ENCODE results near the gene AMOTL1. TPM values are rescaled to one million over a fixed set of nuclear protein-coding genes. Genes with fewer than 3 reads are reported as not detected.

AMOTL1 gene
- total and polyA plus RNA-seq, 7 donors: 0.69 to 161 (median 96.3) TPM

GRCh38 chr11:94815705-94816344, 47.7 kb downstream of the AMOTL1 start:
- intact Hi-C loops (cut with DNase I): no loop called here
- no peak for DNase-seq
- H3K36me3 ChIP-seq: peaks cover 0 to 29% (median 2%) of the 10 kb centered on the region in 4 donors
- TF ChIP-seq POLR2A (IDR thresholded peaks at IDR 0.05) (no peak), CTCF (IDR thresholded peaks at IDR 0.05) (no peak), EP300 (IDR thresholded peaks at IDR 0.05) (no peak), POLR2AphosphoS5 (IDR thresholded peaks at IDR 0.05) (no peak)
- H3K4me1 ChIP-seq: peaks cover 0 to 75% (median 50%) of the 10 kb centered on the region in 4 donors
- no peaks in the 10 kb centered on the region for H3K9me3 ChIP-seq
- H3K27ac ChIP-seq: peak overlapping the region in 3 of 4 donors; percentile 21 to 83 (median 80)
- no peaks in the 10 kb centered on the region for H3K27me3 ChIP-seq
- WGBS, 2 donors: 89 to 95% methylated on average over 4 of the region's 4 CpGs
- no peak overlapping the region for H3K4me3 ChIP-seq

GRCh38 chr11:94820480-94820879, 52.3 kb downstream of the AMOTL1 start:
- 96 to 98% methylated on average over 7 of the region's 7 CpGs for WGBS, 2 donors
- intact Hi-C loops (cut with DNase I): no loop called here
- Histone ChIP-seq H3K27me3 (no peaks in the 10 kb centered on the region), H3K27ac (no peak overlapping the region), H3K4me3 (no peak overlapping the region), H3K4me1 (peaks cover 0 to 61% (median 40%) of the 10 kb centered on the region in 4 donors), H3K36me3 (peaks cover 14 to 65% (median 22%) of the 10 kb centered on the region in 4 donors), H3K9me3 (no peaks in the 10 kb centered on the region)
- TF ChIP-seq POLR2A (IDR thresholded peaks at IDR 0.05): no peak
- no peak for TF ChIP-seq POLR2AphosphoS5 (IDR thresholded peaks at IDR 0.05)
- TF ChIP-seq EP300 (IDR thresholded peaks at IDR 0.05): no peak
- no peak for TF ChIP-seq CTCF (IDR thresholded peaks at IDR 0.05)
- DNase-seq: no peak

- Histone ChIP-seq H3K27me3 (no peaks in the 10 kb centered on the region), H3K9me3 (no peaks in the 10 kb centered on the region), H3K4me1 (peaks cover 0 to 61% (median 39%) of the 10 kb centered on the region in 4 donors), H3K27ac (no peak overlapping the region), H3K4me3 (no peak overlapping the region), H3K36me3 (peaks cover 14 to 65% (median 22%) of the 10 kb centered on the region in 4 donors)
- intact Hi-C loops (cut with DNase I): no loop called here
- no peak for DNase-seq
- TF ChIP-seq CTCF (IDR thresholded peaks at IDR 0.05): no peak
- TF ChIP-seq EP300 (IDR thresholded peaks at IDR 0.05): no peak
- TF ChIP-seq POLR2AphosphoS5 (IDR thresholded peaks at IDR 0.05): no peak
- TF ChIP-seq POLR2A (IDR thresholded peaks at IDR 0.05): no peak
- 96% methylated on average over 14 of the region's 14 CpGs for WGBS, 2 donors
These were observed 53.3 kb downstream of the AMOTL1 start for GRCh38 chr11:94821439-94821838.

- no peak for TF ChIP-seq POLR2AphosphoS5 (IDR thresholded peaks at IDR 0.05)
- Histone ChIP-seq H3K4me3 (no peak overlapping the region), H3K9me3 (no peaks in the 10 kb centered on the region), H3K4me1 (peaks cover 0 to 56% (median 36%) of the 10 kb centered on the region in 4 donors), H3K27me3 (no peaks in the 10 kb centered on the region), H3K36me3 (peaks cover 14 to 68% (median 23%) of the 10 kb centered on the region in 4 donors), H3K27ac (no peak overlapping the region)
- WGBS, 2 donors: 90 to 96% methylated on average over 7 of the region's 7 CpGs
- intact Hi-C loops (cut with DNase I): no loop called here
- no peak for DNase-seq
These were observed 53.9 kb downstream of the AMOTL1 start for GRCh38 chr11:94822080-94822479.

GRCh38 chr11:94823102-94823732, 55.1 kb downstream of the AMOTL1 start:
- peak overlapping the region in 1 of 4 donors; percentile 35 for H3K27ac ChIP-seq

More at GRCh38 chr11:94823102-94823732, 55.1 kb downstream of the AMOTL1 start:
- intact Hi-C loops (cut with DNase I): no loop called here
- Histone ChIP-seq H3K4me1 (peaks cover 0 to 56% (median 40%) of the 10 kb centered on the region in 4 donors), H3K27me3 (no peaks in the 10 kb centered on the region), H3K9me3 (no peaks in the 10 kb centered on the region), H3K4me3 (no peak overlapping the region), H3K36me3 (peaks cover 14 to 79% (median 27%) of the 10 kb centered on the region in 4 donors)
- TF ChIP-seq EP300 (IDR thresholded peaks at IDR 0.05) (no peak), POLR2A (IDR thresholded peaks at IDR 0.05) (no peak), POLR2AphosphoS5 (IDR thresholded peaks at IDR 0.05) (no peak), CTCF (IDR thresholded peaks at IDR 0.05) (no peak)
- WGBS, 2 donors: 63 to 78% methylated on average over 2 of the region's 2 CpGs
- DNase-seq: no peak

Data from sigmoid colon (tissue), 7 donors.